Measurements from ENCODE around the gene DPP6.

The DPP6 gene

DNA sequence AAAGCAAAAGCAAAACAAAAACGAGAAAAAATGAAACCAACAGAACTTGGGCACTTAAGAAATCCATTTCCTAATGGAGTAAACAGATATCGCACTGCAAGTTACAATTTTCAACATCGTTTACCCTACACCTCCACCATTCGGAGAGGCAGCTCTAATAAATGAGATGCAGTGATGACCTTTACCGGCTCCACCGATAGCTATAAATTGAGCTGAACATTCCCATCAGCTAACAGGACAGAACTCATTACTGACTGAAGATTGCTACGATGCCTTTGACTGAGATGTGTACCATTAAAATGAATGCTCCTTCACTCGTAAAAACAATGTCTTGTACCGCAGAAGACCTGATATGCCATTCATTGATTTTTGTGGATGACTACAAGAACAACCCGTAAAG lies 465.6 kb downstream of the DPP6 start:
- no peak for DNase-seq

DNA sequence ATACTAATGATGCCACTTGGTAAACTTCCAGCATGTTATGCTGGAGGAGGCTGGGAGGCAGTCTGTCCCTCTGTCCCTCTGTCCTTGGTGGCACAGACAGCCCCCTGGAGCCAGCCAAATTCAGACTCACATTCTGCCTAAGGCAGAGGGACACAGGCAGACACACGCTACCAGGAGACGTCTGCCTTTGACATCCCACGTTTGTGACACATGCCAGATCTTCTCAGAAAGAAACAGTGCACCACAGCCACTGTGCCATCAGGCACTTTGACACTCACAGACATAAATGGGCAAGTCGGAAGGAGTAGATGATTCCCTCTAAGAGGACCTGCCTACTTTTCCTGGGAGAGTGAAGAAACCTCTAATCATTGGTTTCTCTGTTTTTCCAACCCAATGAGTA lies 467.0 kb downstream of the DPP6 start:
- DNase-seq: no peak

DNA sequence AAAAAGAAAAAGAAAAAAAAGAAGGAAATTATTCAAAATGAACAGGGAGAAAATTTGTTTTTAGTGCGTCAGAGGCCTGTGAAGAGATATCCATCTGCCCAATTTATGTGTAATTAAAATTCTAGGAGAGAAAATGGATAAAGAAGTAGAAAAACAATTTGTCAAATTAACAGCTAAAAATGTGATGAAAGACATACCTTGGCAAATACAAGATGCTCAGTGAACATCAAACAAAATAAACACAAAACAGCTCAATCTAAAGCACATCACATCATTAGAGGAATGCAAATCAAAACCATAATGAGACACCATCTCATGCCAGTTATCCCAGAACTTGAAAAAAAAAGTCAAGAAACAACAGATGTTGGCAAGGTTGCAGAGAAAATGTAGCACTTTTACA lies 477.9 kb downstream of the DPP6 start:
- DNase-seq: no peak

DNA sequence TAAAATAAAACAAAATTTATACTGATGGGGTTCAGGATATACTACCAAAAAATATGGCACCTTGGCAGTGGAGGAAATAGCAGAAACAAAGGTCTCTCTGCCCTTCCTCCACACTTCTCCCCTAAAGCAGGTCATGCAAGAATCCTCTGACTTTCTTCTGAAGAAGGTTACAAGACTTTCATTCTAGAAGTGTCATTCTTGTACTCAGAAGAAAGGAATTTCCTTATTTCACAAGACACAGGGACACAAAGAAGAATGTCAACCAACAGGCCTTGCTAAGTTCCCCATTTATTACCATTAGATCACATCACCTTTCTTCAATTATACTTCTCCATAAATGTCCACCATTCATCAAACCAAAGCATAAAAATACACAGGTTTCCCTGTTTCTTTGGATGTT lies 480.6 kb downstream of the DPP6 start:
- DNase-seq: no peak

DNA sequence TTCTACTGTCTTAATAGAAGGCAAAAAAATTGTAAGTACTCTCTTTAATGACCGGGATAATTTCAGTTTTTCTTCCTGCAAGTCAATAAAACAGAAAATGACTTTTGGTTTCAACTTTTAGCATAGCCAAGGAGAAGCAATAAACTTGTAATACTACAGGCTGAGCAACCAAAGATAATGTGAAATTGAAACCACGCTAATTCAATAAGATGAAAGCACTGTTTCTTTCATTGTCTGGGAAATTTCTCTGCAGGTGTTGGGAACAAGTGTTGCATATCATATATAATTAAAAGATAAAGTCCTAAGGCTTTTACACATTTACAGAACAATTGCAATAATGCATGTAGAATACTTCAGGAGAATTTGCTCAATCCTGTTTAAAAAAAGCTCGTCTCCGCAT lies 488.4 kb downstream of the DPP6 start:
- no peak for DNase-seq

DNA sequence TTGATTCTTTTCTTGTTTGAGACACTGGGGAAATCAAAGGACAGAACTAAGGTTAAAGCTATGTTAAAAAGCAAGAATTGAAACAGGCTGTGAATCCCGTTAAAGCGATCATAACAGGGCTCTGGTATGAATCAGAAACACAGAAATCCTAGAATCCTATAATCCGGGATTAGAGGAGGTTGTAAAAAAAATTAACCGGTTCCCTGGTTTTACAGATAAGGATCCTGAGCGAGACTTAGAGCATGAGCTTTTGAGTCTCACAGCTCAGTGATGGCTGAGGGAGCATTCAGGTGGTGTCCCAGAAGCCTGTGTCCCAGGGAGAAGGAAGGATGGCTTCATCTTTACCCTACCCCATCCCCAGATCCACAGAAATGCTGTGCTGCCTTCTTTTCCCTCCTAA lies 489.4 kb downstream of the DPP6 start:
- no peak for DNase-seq

DNA sequence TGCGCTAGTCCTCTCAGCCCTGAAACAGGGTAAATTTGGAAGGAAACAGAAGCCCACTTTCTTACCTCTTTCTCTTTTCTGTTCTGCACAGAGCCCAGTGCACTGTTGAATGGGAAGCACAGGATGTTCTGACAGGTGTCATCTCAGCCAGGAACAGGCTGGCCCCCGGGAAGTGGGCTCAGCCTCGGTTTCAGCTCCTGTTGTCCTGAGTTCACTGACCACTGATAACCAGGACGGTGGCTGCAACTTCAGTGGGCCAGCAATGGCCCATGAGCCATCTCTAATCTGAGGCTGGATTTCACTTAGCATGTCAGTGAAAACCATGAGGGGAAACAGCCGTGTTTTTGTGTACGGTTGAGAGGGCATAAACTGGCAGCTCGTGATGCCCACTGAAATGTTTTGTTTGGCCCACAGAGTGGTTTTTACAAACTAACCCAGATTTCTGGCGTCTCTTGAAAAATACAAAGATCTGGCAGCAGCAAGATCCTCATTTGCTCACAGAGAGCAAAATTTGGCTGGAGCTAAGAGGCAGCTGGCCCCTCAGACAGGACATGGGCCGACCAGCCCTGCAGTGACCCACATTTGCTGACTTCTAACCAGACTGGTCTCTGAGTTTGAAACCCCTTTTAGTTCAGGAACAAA lies 494.9 kb downstream of the DPP6 start:
- DNase-seq: peak in 18 of 56 donors; percentile 3 to 51 (median 18)

DNA sequence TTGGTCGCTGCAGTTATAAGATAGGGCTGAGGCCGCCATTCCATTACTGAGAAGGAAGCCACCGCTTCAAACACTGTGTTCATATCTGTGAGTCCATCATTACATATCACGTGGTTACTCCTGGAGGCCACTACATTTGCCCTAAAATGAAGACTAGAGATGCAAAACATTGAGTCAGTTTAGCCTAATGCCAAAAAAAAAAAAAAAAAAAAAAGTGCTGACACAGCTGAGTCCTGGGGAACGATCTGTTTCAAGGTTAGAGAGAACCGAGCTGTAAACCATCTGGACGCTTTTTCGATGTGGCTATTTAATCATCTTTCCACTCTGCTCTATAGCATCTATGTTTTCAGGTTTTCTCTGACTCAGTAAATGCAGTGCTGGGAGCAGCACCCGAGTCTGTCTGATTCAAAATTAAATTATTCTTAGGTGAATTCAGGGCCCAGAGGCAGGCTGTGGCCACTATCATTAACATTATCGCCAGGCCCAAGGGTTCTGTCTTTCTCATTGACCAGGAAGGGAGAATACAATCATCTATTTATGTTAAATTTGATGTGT lies 501.6 kb downstream of the DPP6 start:
- no peak for DNase-seq

DNA sequence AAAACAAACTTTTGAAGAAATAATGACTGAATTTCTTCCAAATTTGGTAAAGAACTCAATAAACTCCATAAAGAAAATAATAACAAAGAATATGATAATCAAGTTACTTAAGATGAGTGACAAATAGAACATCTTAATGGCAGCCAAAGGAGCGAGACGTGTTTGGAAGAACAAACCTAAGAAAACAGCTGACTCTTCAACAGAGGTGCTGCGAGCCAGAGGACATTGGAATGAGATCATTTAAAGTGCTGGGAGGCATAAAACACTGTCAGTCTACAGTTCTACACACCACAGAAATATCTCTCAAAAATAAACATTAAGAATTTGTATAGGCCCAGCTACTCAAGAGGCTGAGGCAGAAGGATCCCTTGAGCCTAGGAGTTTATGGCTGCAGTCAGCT lies 507.3 kb downstream of the DPP6 start:
- no peak for DNase-seq

DNA sequence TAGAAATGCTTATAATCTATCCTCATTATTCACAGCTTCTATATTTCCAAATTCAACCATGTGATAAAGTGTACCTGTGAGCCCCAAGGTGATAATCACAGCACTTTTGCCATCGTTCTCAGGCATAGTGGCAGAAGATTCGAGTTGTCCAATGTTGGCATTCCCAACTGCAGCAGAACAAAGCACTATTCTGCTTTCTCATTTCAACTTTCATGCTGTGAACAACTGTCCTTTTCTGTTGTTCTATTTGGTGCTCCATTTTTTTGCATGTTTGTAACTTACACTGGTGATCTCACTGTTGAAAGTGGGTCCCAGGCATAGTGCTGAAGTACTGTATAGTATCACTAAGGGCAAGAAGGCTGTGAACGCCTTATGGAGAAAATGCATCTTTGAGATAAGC lies 512.5 kb downstream of the DPP6 start:
- no peak for DNase-seq

DNA sequence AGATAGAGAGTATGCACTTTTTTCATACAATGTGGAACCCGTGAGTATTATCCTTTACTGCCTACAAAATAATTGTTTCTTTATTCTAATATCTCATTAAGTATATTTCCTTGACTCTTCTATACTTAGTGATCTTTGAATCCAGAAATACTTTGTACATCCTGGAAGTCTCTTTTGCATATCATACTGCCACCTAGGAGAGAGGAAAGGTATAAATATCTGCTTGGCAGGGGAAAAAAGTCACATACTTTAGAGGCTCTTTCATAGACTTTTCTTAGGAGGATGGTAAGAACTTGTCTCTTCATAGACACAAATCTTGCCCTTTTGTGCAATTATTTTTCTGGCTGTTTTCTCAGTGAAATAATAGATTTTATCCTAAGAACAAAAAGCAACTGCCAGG lies 514.7 kb downstream of the DPP6 start:
- DNase-seq: no peak

DNA sequence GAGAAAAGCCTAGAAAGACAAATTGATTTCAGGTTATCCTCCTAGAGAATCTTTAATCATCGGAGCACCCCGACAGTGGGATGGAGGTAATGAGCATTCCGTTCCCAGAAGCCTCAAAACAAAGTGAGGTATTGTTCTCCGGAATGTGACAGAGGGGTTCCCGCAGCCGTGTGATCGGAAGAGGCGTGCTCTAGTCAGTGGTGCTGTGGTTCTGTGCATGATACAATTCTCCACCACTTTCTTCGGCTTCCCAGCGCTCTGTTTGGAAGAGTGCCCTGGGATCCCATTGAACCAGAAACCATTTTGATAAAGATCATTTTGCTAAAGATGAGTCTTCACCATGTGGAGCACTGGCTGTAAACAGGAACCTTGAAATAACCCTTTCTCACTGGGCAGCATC lies 516.1 kb downstream of the DPP6 start:
- DNase-seq: peak in 9 of 56 donors; percentile 13 to 55 (median 30)

DNA sequence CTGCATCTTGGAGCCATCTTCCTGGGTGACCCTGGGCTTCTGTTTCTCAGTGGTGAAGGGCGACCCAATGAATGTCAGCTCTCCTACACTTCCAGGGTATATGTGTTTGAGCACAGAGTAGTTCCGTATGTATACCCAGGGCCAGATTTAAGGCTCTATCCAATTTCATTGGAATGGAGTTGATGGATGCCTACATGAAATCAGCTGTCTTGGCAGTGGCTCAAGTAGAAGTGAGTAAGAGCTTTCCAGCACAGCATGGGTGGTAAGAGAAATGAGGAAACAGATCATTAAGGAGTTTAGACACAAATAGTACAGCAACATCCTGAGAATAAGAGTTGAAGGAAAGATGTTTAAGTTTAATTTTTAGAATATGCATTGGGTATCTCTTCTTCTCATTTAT lies 517.7 kb downstream of the DPP6 start:
- DNase-seq: no peak

DNA sequence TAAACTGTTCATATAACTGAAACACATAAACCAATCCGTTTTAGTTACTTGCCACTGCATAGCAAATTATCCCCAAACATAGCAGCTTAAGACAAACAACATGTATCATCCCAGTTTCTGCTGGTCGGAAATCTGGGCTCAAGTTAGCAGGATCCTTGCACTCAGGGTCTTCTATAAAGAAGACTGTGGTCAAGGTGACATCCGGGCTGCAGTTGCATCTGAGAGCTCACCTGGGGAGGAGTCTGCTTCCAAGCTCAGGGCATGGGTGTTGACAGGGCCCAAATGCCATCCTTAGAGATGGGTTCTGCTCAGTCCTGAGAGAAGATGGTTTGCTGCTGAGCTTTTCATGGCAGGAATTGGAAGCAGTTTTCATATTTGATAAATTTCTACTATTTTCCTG lies 519.6 kb downstream of the DPP6 start:
- DNase-seq: no peak

DNA sequence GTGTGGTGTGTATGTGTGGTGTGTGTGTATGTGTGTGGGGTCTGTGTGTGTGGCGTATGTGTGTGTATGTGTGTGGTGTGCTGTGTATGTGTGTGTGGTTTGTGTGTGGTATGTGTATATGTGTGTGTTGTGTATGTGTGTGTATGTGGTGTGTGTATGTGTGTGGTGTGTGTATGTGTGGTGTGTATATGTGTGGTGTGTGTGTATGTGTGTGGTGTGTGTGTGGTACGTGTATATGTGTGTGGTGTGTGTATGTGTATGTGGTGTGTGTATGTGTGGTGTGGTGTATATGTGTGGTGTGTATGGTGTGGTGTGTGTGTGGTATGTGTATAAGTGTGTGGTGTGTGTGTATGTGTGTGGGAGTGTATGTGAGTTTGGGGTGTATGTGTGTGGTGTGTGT lies 522.0 kb downstream of the DPP6 start:
- no peak for DNase-seq

DNA sequence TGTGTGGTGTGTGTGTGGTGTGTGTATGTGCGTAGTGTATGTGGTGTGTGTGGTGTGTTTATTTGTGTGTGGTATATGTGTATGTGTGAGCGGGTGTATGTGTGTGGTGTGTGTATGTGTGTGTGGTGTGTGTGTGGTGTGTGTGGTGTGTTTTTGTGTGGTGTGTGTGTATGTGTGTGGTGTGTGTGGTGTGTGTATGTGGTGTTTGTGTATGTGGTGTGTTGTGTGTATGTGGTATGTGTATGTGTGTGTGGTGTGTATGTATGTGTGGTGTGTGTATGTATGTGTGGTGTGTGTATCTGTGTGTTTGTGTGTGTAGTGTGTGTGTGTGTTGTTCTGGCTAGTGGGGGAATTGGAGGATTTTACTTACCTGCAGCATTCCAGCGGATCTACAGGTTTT lies 523.3 kb downstream of the DPP6 start:
- no peak for DNase-seq

DNA sequence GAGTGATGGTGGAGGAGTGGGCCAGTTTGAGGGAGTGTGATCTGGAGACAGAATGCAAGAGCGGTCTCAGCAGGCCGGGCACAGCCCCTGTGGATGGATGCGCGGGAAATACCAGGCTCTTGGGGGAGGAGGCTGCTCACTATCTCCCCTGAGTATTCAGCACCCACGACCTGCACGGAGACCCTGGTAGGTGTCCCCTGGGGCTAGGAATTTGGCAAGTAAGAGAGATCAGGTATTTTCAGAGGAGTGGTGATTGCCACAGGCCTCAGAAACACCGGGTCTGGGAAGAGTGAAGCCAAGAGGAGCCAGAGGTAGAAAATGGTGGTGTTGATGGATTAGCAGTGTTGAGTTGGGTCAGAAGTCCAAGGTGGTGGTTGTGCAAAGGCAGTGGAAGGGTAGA lies 524.4 kb downstream of the DPP6 start:
- DNase-seq: no peak

DNA sequence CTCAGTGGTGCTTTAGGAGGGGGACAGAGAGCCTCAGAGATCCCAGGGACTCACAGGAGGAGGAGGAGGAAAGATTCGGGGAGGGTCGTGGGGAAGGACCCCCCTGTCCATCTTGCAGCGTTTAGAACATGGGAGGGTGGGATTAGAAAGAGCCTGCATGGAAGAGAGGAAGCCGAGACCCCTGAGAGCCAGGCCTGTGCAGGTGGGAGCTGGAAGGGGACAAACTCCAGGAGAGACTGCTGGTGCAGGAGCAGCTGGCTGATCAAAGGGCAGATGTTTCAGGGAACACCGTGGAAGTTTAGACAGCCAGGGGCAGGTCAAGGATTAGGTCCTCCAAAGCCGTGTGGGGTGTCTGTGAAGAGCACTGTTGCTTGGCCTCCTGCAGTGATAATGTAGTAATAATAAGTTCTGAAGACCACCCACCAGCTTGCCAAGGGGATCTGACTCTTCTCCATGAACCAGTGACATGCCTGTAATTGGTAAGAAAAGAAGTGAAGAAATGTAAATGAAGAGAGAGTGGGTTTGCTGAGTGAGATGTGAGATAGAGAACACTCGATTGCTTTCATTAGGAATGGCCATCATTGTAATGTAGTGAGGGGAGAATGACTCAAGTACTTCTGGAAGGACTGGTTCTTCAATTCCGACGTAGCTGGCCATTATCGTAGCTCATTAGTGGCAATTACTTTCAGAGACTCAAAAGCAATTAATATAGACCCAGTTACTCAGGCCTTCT lies 525.1 kb downstream of the DPP6 start:
- no peak for DNase-seq

DNA sequence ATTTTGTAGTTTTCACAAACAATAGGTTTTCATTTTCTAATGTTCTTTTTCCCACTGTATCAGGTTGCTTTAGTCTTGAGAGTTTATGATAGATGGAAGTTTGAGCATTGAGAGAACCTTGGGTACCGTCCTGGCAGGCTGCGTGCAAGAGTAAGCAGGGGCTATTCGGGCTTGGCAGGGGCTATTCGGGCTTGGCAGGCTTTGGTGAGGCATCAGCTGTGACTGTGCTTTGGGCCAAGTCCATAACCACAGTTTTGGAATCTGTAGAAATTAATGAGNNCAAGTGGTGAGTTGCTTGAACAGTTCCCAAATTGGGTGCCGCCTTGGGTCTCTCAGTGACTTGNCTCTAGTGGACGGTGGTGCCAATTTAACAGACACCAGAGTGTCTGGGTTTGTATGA lies 526.1 kb downstream of the DPP6 start:
- no peak for DNase-seq

DNA sequence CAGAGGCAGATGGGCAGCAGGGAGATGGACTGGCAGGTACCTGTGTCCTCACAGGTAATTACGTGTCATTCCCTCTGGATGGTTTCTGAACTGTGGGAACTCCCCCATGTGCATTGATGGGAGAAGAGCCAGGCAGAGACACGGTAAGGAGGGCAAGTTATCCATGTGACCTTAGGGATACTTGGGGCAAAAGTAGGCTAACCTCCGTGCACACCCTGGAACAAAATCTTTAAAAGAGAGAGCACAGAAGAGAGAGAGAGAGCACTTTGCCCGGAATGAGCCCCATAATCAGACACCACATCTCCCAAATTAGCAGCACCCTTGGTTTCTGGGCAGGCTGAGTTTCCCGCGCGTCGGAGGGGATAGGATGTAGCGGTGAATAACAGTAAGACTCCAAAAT lies 527.5 kb downstream of the DPP6 start:
- DNase-seq: no peak

DNA sequence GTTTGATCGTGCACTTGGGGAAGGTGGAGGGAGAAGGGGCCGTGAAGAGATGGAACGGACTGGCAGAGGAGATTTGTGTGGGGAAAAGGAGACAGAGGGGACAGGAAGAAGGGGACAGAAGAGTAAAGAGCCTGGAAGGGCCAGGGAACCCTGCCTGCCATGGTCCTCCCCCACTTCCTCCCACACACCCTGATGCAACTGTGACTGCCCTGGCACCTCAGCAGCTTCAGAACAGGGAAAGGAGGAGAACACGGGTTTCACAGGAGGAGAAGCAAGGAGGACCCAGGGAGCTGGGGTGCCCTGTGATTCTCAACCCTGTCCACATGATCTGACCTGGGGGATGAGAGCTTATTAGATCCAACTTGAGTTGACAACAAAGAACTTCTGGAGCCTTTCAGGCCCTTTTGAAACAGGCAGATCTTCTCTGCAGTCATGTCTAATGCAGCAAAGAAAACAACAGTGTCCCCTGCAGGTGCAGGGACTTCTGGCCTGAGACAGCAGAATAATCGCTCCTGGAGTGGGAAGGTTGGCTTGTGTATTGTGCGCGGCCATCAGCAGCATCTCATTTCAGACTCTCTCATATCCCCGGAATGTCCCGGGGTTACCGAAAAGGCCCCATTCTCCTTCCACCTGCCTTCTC lies 529.2 kb downstream of the DPP6 start:
- DNase-seq: no peak

DNA sequence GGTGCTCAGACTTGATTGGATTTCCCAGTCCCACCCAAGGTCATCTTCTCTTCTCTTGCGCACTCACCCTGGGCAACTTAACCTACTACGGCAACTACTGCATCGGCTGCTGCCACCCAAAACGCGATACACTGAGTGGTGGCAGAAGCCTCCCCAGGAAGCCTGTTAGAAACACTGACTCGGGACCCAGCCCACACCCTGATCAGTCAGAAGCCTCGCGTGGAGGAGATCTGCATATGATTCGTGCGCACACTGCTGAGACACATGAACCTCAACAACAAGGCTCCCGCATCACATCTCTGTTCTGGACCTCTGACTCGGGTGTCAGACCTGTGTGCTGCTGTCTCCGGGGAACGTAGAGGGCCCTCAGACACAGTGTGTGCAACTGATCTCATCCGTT lies 531.3 kb downstream of the DPP6 start:
- no peak for DNase-seq

Data from amygdala (tissue), 56 donors.